ENCODE results near the gene RFX2. TPM values are rescaled to one million over a fixed set of nuclear protein-coding genes. Genes with fewer than 3 reads are reported as not detected.

RFX2 gene
- total and polyA plus RNA-seq, 9 of the 15 experiments (the other 6 are each of a cell fraction or from before 2014, with no cell fraction given), result 3.6 to 18.7 (median 8.7) TPM

- DNase-seq (ENCODE audit: extremely low read depth in 1 of 4, low spot score in 3 of 4) (no peak), ATAC-seq (no peak), FAIRE-seq (no peak)
- in situ Hi-C loops (cut with MboI), result no loop called here
- Histone ChIP-seq H3K4me1 (replicated peaks in 1 of 2; ENCODE audit: control insufficient read depth in 2 of 2, insufficient read depth in 2 of 2, low read length in 2 of 2) (peaks cover 0 to 26% of the 10 kb centered on the region in 2 experiments; a peak in 2 of 5 replicates), H3K4me2 (ENCODE audit: insufficient read depth, low read length) (no peak overlapping the region), H3K27me3 (ENCODE audit: control insufficient read depth in 2 of 2, insufficient read depth in 2 of 2, low read length in 2 of 2) (no peaks in the 10 kb centered on the region), H2AFZ (ENCODE audit: low read depth, low read length) (no peak overlapping the region), H3K9me1 (ENCODE audit: control insufficient read depth, insufficient read depth, low read length) (no peaks in the 10 kb centered on the region), H3K36me3 (ENCODE audit: control insufficient read depth, insufficient read depth, low read length) (peaks cover 7% of the 10 kb centered on the region; the same call in 2 of the 3 replicates), H4K20me1 (replicated peaks; ENCODE audit: control insufficient read depth, insufficient read depth, low read length) (no peaks in the 10 kb centered on the region), H3K79me2 (ENCODE audit: control insufficient read depth, insufficient read depth, low read length) (no peaks in the 10 kb centered on the region), H3K4me3 (no peak overlapping the region), H3K9ac (ENCODE audit: insufficient read depth in 1 of 2, low read depth in 2 of 2, low read length in 2 of 2) (no peak overlapping the region), H3K9me3 (replicated peaks; ENCODE audit: control insufficient read depth, insufficient read depth, low read depth, low read length) (no peaks in the 10 kb centered on the region), H3K27ac (ENCODE audit: extremely low read depth, low read depth, low read length) (no peak overlapping the region)
- 89% methylated on average over 7 of the region's 7 CpGs for WGBS (ENCODE audit: insufficient coverage, low coverage, missing lambda C conversion rate)
- TF ChIP-seq RFX7 (CRISPR knock-in tag; IDR thresholded peaks at IDR 0.05) (no peak), ZFP36 (IDR thresholded peaks at IDR 0.05; ENCODE audit: low read depth, low read length, partially characterized antibody) (peak; percentile 65), BRD9 (IDR thresholded peaks at IDR 0.05; ENCODE audit: low read depth, partially characterized antibody) (no peak), POLR2G (IDR thresholded peaks at IDR 0.05; ENCODE audit: low read depth, low read length) (no peak), ZBTB40 (IDR thresholded peaks at IDR 0.05) (peak; percentile 83), ZBTB40 (CRISPR knock-in tag; IDR thresholded peaks at IDR 0.05) (peak; percentile 78), ZNF431 (CRISPR knock-in tag; IDR thresholded peaks at IDR 0.05) (peak; percentile 90), PBX2 (CRISPR knock-in tag; IDR thresholded peaks at IDR 0.05; ENCODE audit: low read depth) (no peak), PBX2 (tag; conservative IDR thresholded peaks at IDR 0.05; ENCODE audit: low read depth) (no peak)
- BruUV-seq (replicated peaks), result TSS peak; percentile 27
- POLR2A ChIA-PET, result interaction anchor here (0.7 to 1.0 kb wide), 2 partner anchors 12 to 25 kb away, joined by 3 to 5 read pairs; no protein-coding TSS in a partner anchor
- CTCF ChIA-PET (ENCODE audit: low intra/inter-chr PET ratio), result no interaction called here
- intact Hi-C loops (cut with micrococcal nuclease), result no loop called here
These were observed 110.0 kb downstream of the RFX2 start for GRCh38 chr19:6000228-6000847.
